ENCODE data around the gene ODAM.
"Not testable (repeated sequence)": the region's sequence is repeated elsewhere in the genome, so short reads cannot be mapped to it uniquely, and the experiment has no call there.

DNA sequence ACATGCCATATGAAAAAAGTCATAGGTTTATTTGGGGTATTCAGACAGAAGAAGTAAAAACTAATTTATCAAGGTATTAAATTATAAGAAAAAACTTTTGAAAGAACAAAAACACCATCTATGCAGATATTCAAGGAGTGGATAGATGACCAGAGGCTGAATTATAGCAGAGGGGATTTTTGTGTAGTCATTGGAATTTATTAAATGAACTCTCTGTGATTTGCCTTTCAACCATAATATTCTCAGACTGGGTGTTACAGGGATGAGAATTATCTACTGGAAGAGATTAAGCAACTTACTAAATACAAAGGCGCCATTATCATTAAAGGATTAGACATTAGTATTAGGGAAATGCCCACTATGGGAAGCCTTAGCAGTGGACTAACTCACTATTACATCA, 21.0 kb downstream of the ODAM start:
- TF ChIP-seq, protein P1, sequence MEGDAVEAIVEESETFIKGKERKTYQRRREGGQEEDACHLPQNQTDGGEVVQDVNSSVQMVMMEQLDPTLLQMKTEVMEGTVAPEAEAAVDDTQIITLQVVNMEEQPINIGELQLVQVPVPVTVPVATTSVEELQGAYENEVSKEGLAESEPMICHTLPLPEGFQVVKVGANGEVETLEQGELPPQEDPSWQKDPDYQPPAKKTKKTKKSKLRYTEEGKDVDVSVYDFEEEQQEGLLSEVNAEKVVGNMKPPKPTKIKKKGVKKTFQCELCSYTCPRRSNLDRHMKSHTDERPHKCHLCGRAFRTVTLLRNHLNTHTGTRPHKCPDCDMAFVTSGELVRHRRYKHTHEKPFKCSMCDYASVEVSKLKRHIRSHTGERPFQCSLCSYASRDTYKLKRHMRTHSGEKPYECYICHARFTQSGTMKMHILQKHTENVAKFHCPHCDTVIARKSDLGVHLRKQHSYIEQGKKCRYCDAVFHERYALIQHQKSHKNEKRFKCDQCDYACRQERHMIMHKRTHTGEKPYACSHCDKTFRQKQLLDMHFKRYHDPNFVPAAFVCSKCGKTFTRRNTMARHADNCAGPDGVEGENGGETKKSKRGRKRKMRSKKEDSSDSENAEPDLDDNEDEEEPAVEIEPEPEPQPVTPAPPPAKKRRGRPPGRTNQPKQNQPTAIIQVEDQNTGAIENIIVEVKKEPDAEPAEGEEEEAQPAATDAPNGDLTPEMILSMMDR (IDR thresholded peaks at IDR 0.05), result not testable (repeated sequence)
- not testable (repeated sequence) for TF ChIP-seq EP300, POLR2AphosphoS5 (IDR thresholded peaks at IDR 0.05)
